ENCODE measurements around the gene HK3. TPM values are rescaled to one million over a fixed set of nuclear protein-coding genes. Genes with fewer than 3 reads are reported as not detected.
A peak's percentile ranks its signal among the peaks of the same experiment; 100 is the strongest.

HK3 gene
- total RNA-seq, 1 donor from 2014 or later, result 41.1 TPM

GRCh38 chr5:176902911-176903664, 3.9 kb upstream of the HK3 start:
- DNase-seq (ENCODE audit: low spot score), result no peak

- no peak for DNase-seq (ENCODE audit: low spot score)
Observed at GRCh38 chr5:176902102-176902814, 3.1 kb upstream of the HK3 start.

- DNase-seq (ENCODE audit: low spot score), result no peak
Observed at GRCh38 chr5:176901260-176902101, 2.3 kb upstream of the HK3 start.

DNA sequence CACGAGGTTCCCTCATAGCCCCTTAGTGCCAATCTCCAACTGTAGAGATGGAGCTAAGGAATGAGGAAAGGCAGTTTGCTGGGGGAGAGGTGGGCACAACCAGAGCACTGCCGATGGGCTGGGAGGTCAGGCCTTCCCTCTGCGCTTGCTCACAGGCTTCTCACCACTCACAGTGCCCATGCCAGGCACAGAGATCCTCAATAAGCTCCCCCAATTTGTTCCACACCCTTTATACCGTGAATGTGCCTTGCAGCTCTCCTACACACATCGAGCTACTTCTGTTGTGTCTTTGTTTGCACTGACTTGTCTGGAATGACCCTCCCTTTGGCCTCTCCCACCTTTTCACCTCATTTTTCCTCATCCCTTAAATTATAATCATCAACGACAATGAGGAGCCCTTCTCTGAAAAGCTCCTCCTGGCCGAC, 1.6 kb upstream of the HK3 start:
- DNase-seq (ENCODE audit: low spot score), result no peak

GRCh38 chr5:176899946-176900779, 1.0 kb upstream of the HK3 start:
- no peak for DNase-seq (ENCODE audit: low spot score)

- DNase-seq (ENCODE audit: low spot score), result no peak
Observed at GRCh38 chr5:176897263-176897662, 1.9 kb downstream of the HK3 start.

GRCh38 chr5:176895831-176896230, 3.3 kb downstream of the HK3 start:
- no peak for DNase-seq (ENCODE audit: low spot score)

GRCh38 chr5:176894298-176894697, 4.8 kb downstream of the HK3 start:
- peak; percentile 57 for DNase-seq (ENCODE audit: low spot score)

- peak; percentile 41 for DNase-seq (ENCODE audit: low spot score)
Observed at GRCh38 chr5:176892663-176893062, 6.5 kb downstream of the HK3 start.

DNA sequence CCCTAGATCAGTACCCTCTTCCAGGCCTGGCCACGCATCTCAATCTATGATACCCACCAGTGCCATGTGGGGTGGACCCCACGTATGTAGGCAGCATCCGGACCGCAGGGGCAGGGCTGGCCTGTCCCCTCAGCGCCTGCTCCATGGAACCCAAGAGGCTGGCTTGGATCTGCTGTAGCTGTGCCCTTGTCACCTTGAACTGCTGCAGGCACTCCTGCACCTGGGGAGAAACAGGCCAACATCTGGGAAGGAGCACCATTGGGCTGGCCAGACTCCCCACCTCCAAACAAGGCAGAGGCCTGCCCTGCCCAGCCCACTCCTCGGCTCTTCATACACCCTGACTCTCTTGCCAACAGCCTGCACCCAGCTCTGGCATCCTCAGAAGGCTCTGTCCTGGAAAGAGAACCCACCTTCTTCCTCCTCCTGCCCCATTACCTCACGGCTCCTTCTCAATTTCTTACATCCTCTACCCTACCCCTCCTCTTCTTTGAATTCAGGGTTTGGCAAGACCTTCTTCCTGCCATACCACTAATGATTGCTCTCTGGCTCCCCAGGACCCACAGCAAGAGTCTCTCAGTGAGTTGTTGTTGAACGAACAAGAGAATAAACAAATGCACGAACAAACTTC, 7.7 kb downstream of the HK3 start:
- peak; percentile 22 for DNase-seq (ENCODE audit: low spot score)

GRCh38 chr5:176890455-176891330, 8.5 kb downstream of the HK3 start:
- DNase-seq (ENCODE audit: low spot score), result peak; percentile 62

DNA sequence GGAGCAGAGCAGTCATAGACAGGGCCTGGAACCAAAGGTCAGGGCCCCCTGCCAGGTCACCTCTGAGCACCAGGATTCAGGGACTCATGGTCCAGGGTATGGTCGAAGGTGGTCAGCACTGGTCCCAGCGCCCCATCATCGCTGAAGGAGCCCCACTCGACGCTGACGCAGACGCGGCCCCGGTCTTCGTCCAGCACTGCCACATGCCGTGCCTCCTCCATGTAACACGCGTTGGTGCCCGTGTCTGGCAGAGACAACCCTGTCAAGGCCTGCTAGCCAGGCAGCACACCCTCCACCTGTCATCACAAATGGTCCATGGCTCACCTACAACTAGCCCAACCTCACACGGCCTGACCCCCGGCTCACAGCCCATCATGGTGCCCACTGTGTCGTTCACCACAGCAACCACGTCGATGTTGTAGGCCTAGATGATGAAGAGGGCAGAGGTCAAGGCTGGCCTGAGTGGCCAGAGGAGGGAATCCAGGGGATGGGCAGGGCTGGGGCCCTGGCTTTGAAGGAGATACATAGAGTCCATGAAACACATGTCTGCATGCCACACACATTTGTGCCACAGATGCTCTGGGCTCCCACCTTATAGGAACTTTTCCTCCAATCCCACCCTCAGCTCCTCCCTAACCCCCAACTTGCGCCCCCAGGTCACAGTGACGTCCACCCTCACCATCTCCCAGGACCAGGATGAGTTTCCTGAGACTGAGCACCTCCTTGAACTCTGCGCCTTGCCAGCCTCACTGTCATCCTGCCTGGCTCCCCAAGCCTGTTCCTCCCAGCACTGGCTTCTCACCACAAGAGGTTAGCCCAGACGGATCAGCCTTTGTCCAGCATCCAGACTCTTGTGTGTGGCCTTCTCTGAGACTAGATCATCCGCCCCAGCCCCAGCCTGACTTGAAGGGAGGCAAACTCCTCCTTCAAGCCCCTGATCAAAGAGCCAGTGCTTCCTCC, 9.5 kb downstream of the HK3 start:
- DNase-seq (ENCODE audit: low spot score), result peak; percentile 86

GRCh38 chr5:176888865-176889165, 10.3 kb downstream of the HK3 start:
- DNase-seq (ENCODE audit: low spot score), result peak; percentile 80

DNA sequence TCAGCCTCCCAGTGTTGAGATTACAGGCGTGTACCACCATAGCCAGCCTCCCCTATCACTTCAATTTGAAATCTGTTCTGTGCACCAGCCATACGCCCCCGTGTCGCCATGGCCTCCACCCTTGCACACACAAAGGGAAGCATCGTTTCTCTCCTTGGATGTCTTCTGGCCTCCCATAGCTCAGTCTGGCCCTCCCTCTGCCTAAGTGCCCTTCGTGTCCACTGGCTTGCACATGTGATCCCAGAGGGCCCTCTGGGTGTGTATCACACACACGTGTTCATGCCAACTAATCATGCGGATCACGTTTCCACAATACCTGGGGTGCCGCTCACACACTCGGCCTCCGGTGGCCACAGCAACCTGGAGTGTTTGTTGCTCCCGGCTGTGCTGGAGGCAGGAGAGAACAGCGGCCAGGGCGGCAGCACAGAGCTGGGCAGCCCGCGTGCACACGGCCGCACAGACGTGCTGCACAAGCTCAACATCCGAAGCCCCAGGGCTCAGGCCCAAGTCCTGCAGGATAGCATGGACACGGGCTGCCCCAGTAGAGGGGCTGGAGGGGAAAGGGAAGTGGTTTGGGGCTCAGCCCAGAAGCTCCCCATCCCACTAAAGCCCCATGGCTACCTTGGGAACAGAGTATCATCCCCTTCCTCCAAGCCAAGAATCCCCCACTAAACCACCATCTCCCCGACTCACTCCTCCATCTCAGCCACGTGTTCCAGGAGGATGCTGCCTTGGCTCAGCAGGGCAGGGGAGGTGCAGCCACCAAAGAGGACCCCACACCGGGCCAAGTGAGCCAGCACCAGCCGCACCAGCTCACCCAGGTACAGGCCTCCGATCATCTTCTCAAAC, 10.9 kb downstream of the HK3 start:
- peak; percentile 83 for DNase-seq (ENCODE audit: low spot score)

- DNase-seq (ENCODE audit: low spot score), result peak; percentile 69
Observed at GRCh38 chr5:176887252-176887849, 11.8 kb downstream of the HK3 start.

DNA sequence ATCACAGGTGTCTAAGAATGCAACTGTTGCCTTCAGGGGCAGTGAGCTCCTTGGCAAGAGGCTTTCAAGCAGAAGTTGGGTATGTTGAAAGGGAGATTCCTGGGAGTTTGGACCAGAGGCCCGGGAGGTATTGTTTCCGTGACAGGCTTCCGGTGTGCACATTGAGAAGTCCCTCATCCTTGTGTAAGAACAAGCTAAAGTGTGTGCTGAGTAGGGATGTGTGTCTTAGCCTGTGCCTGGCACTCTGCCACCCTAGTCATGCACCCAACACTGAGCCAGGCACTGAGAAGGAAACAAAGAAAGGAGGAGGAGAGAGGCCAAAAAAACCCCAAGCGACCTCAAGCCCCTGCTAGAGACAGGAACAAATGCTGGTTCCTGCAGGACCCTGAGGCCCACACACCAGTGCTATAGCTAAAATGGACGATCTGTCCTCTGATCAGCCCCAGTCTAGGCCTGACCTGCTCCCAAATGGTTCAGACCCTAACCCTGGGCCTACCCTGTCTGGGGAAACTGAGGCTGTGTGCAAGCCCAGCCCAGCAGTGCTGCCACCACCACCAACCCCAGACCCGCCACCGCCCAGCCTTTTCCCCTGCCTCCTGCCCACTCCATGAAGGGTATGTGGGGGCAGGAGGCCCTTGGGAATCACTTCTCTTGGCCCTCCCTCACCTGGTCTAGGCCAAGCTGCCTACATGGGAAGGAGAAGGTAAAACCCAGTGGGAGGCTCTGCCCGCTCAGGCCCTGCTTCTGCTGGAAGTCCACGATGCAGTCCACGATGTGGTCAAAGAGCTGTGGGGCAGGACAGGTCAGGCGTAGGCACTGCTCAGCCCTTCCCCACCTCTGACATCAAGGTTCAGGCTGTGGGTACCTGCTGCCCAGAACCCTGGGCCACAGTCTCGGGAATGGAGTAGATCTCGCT, 12.6 kb downstream of the HK3 start:
- peak; percentile 59 for DNase-seq (ENCODE audit: low spot score)
